HL-60/S4 treated with phorbol 12-myristate 13-acetate at 8.2 ng/mL for 4 days and 3 days (cell line): ENCODE measurements around the gene IRF6.

Source experiments
- in situ Hi-C: fragments of 300-500 bp; cut with MboI; formaldehyde crosslinking; loops from 2 replicates; pipeline ENCODE4 v1.15.0; 2022; ENCODE audit warnings: low sequenced_read_pairs

The IRF6 gene

GRCh38 chr1:209736490-209737117 is 69.3 kb downstream of the IRF6 start:
- in situ Hi-C loops = no loop called here
